HG02852 (cell line): Measurements from ENCODE around the gene SPEF1.
A peak's percentile ranks its signal among the peaks of the same experiment; 100 is the strongest.

Source experiments
- ATAC-seq: cut with Tn5 transposase; IDR thresholded peaks from one replicate; pipeline ENCODE4 v1.9.1; 2021; ENCODE audit warnings: mild to moderate bottlenecking, moderate library complexity; ENCODE audit not compliant: unreplicated experiment

Gene SPEF1

GRCh38 chr20:3767427-3768341 lies 13.6 kb downstream of the SPEF1 start, which contains the start of gene ADISSP:
ADISSP (minus strand) TSS chr20:3767753; CDS start chr20:3760100, 7,653 bp downstream.
- ATAC-seq, result peak; percentile 94

GRCh38 chr20:3767110-3767426 lies 14.2 kb downstream of the SPEF1 start:
- no peak for ATAC-seq

- no peak for ATAC-seq
Observed at GRCh38 chr20:3766422-3767109, 14.7 kb downstream of the SPEF1 start.

GRCh38 chr20:3765171-3765882 lies 15.9 kb downstream of the SPEF1 start:
- ATAC-seq, result no peak

- ATAC-seq, result no peak
Observed at GRCh38 chr20:3764659-3765058, 16.6 kb downstream of the SPEF1 start.

GRCh38 chr20:3763671-3764601 lies 17.3 kb downstream of the SPEF1 start:
- ATAC-seq, result no peak

GRCh38 chr20:3760655-3761348 lies 20.4 kb downstream of the SPEF1 start:
- ATAC-seq, result no peak

GRCh38 chr20:3759884-3760283 lies 21.4 kb downstream of the SPEF1 start:
- no peak for ATAC-seq

- ATAC-seq, result no peak
Observed at GRCh38 chr20:3759316-3759823, 21.9 kb downstream of the SPEF1 start.

GRCh38 chr20:3758566-3758965 lies 22.7 kb downstream of the SPEF1 start:
- ATAC-seq, result no peak

- ATAC-seq, result no peak
Observed at GRCh38 chr20:3757268-3757667, 24.0 kb downstream of the SPEF1 start.

- ATAC-seq, result no peak
Observed at GRCh38 chr20:3755814-3756480, 25.3 kb downstream of the SPEF1 start.

- ATAC-seq, result no peak
Observed at GRCh38 chr20:3755269-3755668, 26.0 kb downstream of the SPEF1 start.

- ATAC-seq, result no peak
Observed at GRCh38 chr20:3754276-3754630, 27.0 kb downstream of the SPEF1 start.

- no peak for ATAC-seq
Observed at GRCh38 chr20:3753501-3754275, 27.6 kb downstream of the SPEF1 start.

GRCh38 chr20:3753098-3753497 lies 28.1 kb downstream of the SPEF1 start:
- no peak for ATAC-seq

- ATAC-seq, result no peak
Observed at GRCh38 chr20:3752386-3752759, 28.9 kb downstream of the SPEF1 start.

- no peak for ATAC-seq
Observed at GRCh38 chr20:3751675-3752385, 29.4 kb downstream of the SPEF1 start.
